RCC 7860 (cell line): ENCODE measurements around the gene RIT2.

Source experiments
- DNase-seq: peaks from one replicate; pipeline ENCODE4 v3.0.0-alpha.2; 2015; ENCODE audit warnings: low spot score
- FAIRE-seq: peaks from 2 replicates; lab custom pipeline; 2012; peaks lifted over from hg19 to GRCh38; lab: Jason Lieb, UNC

The RIT2 gene

GRCh38 chr18:43092539-43092938, 22.9 kb downstream of the RIT2 start:
- FAIRE-seq (no peak), DNase-seq (no peak)

- DNase-seq (no peak), FAIRE-seq (no peak)
Observed at GRCh38 chr18:43081396-43081795, 34.1 kb downstream of the RIT2 start.

- FAIRE-seq = no peak
- DNase-seq = no peak
Observed at GRCh38 chr18:43080671-43081070, 34.8 kb downstream of the RIT2 start.

GRCh38 chr18:43079422-43079821, 36.1 kb downstream of the RIT2 start:
- FAIRE-seq (no peak), DNase-seq (no peak)

GRCh38 chr18:43078478-43079092, 36.9 kb downstream of the RIT2 start:
- FAIRE-seq = no peak
- no peak for DNase-seq

GRCh38 chr18:43077510-43078308, 37.8 kb downstream of the RIT2 start:
- no peak for DNase-seq
- no peak for FAIRE-seq

GRCh38 chr18:43073771-43074170, 41.7 kb downstream of the RIT2 start:
- DNase-seq = no peak
- no peak for FAIRE-seq

GRCh38 chr18:43068781-43069180, 46.7 kb downstream of the RIT2 start:
- no peak for DNase-seq
- FAIRE-seq = no peak

GRCh38 chr18:43067570-43067969, 47.9 kb downstream of the RIT2 start:
- FAIRE-seq (no peak), DNase-seq (no peak)

- FAIRE-seq = no peak
- DNase-seq = no peak
Observed at GRCh38 chr18:43061816-43062215, 53.7 kb downstream of the RIT2 start.

GRCh38 chr18:43061318-43061717, 54.2 kb downstream of the RIT2 start:
- DNase-seq = no peak

GRCh38 chr18:43060020-43060419, 55.5 kb downstream of the RIT2 start:
- no peak for FAIRE-seq
- peak; percentile 21 for DNase-seq

More at GRCh38 chr18:43061318-43061717, 54.2 kb downstream of the RIT2 start:
- no peak for FAIRE-seq

GRCh38 chr18:43054815-43055519, 60.5 kb downstream of the RIT2 start:
- DNase-seq (no peak), FAIRE-seq (no peak)

- FAIRE-seq (no peak), DNase-seq (no peak)
Observed at GRCh38 chr18:43049021-43049420, 66.5 kb downstream of the RIT2 start.

- FAIRE-seq = no peak
- DNase-seq = no peak
Observed at GRCh38 chr18:43046322-43046721, 69.2 kb downstream of the RIT2 start.

- no peak for DNase-seq
- no peak for FAIRE-seq
Observed at GRCh38 chr18:43043626-43044025, 71.9 kb downstream of the RIT2 start.

GRCh38 chr18:43040281-43040680, 75.2 kb downstream of the RIT2 start:
- FAIRE-seq (no peak), DNase-seq (no peak)

- FAIRE-seq = no peak
Observed at GRCh38 chr18:43034683-43035500, 80.6 kb downstream of the RIT2 start.

GRCh38 chr18:43031169-43031568, 84.3 kb downstream of the RIT2 start:
- no peak for DNase-seq
- FAIRE-seq = no peak

More at GRCh38 chr18:43034683-43035500, 80.6 kb downstream of the RIT2 start:
- DNase-seq = no peak

- no peak for DNase-seq
- no peak for FAIRE-seq
Observed at GRCh38 chr18:43029414-43029813, 86.1 kb downstream of the RIT2 start.

- DNase-seq (no peak), FAIRE-seq (no peak)
Observed at GRCh38 chr18:43022874-43023273, 92.6 kb downstream of the RIT2 start.
